HG02981 (cell line): ENCODE results near the gene WBP1.
"Not testable (repeated sequence)": the region's sequence is repeated elsewhere in the genome, so short reads cannot be mapped to it uniquely, and the experiment has no call there.

ENCODE experiments used
- ATAC-seq: cut with Tn5 transposase; IDR thresholded peaks from one replicate; pipeline ENCODE4 v1.9.1; 2021; ENCODE audit warnings: mild to moderate bottlenecking, moderate library complexity; ENCODE audit not compliant: unreplicated experiment

Gene WBP1

GRCh38 chr2:74458132-74458937 lies at the start of gene WBP1:
WBP1 (plus strand) TSS chr2:74458438; CDS start chr2:74458603, 165 bp downstream.
- ATAC-seq = peak; percentile 80

- ATAC-seq = no peak
Observed at GRCh38 chr2:74413001-74413698, 45.1 kb upstream of the WBP1 start.

- ATAC-seq = no peak
Observed at GRCh38 chr2:74414441-74414840, 43.8 kb upstream of the WBP1 start.

GRCh38 chr2:74414881-74415761 lies 43.1 kb upstream of the WBP1 start:
- peak; percentile 37 for ATAC-seq

GRCh38 chr2:74415762-74416395 lies 42.4 kb upstream of the WBP1 start:
- ATAC-seq = no peak

GRCh38 chr2:74416778-74417177 lies 41.5 kb upstream of the WBP1 start:
- ATAC-seq = no peak

- ATAC-seq = no peak
Observed at GRCh38 chr2:74417197-74417596, 41.0 kb upstream of the WBP1 start.

GRCh38 chr2:74417763-74418162 lies 40.5 kb upstream of the WBP1 start:
- no peak for ATAC-seq

- no peak for ATAC-seq
Observed at GRCh38 chr2:74418312-74418711, 39.9 kb upstream of the WBP1 start.

GRCh38 chr2:74419345-74419744 lies 38.9 kb upstream of the WBP1 start:
- ATAC-seq = no peak

- no peak for ATAC-seq
Observed at GRCh38 chr2:74420006-74420405, 38.2 kb upstream of the WBP1 start.

- not testable (repeated sequence) for ATAC-seq
Observed at GRCh38 chr2:74420443-74421103, 37.7 kb upstream of the WBP1 start.

- ATAC-seq = peak; percentile 85
Observed at GRCh38 chr2:74421221-74421870, 36.9 kb upstream of the WBP1 start, which contains the start of the genes C2orf81 and WDR54. C2orf81 (minus strand) TSS chr2:74421619; CDS start chr2:74421560, 59 bp downstream. WDR54 (plus strand) TSS chr2:74421730; CDS start chr2:74422154, 424 bp downstream.

- no peak for ATAC-seq
Observed at GRCh38 chr2:74423231-74424095, 34.8 kb upstream of the WBP1 start.

- ATAC-seq = no peak
Observed at GRCh38 chr2:74424139-74424992, 33.9 kb upstream of the WBP1 start.

- no peak for ATAC-seq
Observed at GRCh38 chr2:74424995-74425406, 33.2 kb upstream of the WBP1 start.

GRCh38 chr2:74425523-74425922 lies 32.7 kb upstream of the WBP1 start:
- no peak for ATAC-seq
